Urinary bladder (tissue), 4 donors: ENCODE data around the gene UST. TPM values are rescaled to one million over a fixed set of nuclear protein-coding genes. Genes with fewer than 3 reads are reported as not detected.
"Not testable (repeated sequence)": the region's sequence is repeated elsewhere in the genome, so short reads cannot be mapped to it uniquely, and the experiment has no call there.

Source experiments
- DNase-seq: peaks from one replicate; pipeline ENCODE4 v3.0.0-alpha.2; 2015; ENCODE audit errors: extremely low spot score
- H3K27ac ChIP-seq: one replicate; pipeline ENCODE4 v1.5.1; 2013; ENCODE audit warnings: low read depth, mild to moderate bottlenecking, moderate library complexity
- H3K36me3 ChIP-seq: one replicate; pipeline ENCODE4 v1.6.1; 2013; ENCODE audit warnings: mild to moderate bottlenecking, moderate library complexity; ENCODE audit not compliant: insufficient read depth
- H3K4me1 ChIP-seq: one replicate; pipeline ENCODE4 v1.6.1; 2013; ENCODE audit warnings: mild to moderate bottlenecking, moderate library complexity; ENCODE audit not compliant: insufficient read depth
- H3K4me3 ChIP-seq: one replicate; pipeline ENCODE4 v1.5.1; 2013; ENCODE audit warnings: low read depth, low read length
- WGBS: extraction: QIAGEN DNeasy Blood & Tissue Kit; methylation state at CpG from one replicate; pipeline ENCODE4 v1.1.7; 2013; 5-methylcytosine and 5-hydroxymethylcytosine counted together
- polyA plus RNA-seq: library from polyadenylated mRNA; stranded (reverse); fragments of 200-250 nt; gene quantifications from one replicate; pipeline ENCODE4 v1.2.3, GENCODE V29; 2013
- total RNA-seq: library from RNA; depleted of rRNA; stranded (reverse); fragments of >200 nt; gene quantifications from one replicate; pipeline ENCODE4 v1.2.3, GENCODE V29; 2014
- donor health status: healthy with polysubstance abuse.
- donor health status: healthy.

Gene UST
- total and polyA plus RNA-seq, 2 donors = 12.4 to 27.8 TPM

GRCh38 chr6:149001422-149001821 lies 254.6 kb downstream of the UST start:
- Histone ChIP-seq H3K27ac (no peak overlapping the region), H3K36me3 (no peaks in the 10 kb centered on the region), H3K4me3 (no peak overlapping the region), H3K4me1 (no peaks in the 10 kb centered on the region)
- DNase-seq = no peak

GRCh38 chr6:149003560-149003959 lies 256.7 kb downstream of the UST start:
- DNase-seq = no peak
- Histone ChIP-seq H3K4me1 (no peaks in the 10 kb centered on the region), H3K36me3 (no peaks in the 10 kb centered on the region), H3K4me3 (no peak overlapping the region), H3K27ac (no peak overlapping the region)
- WGBS = 94% methylated on average over 7 of the region's 7 CpGs

- no peak for DNase-seq
- WGBS = 96% methylated on average over 4 of the region's 4 CpGs
- H3K36me3 ChIP-seq = no peaks in the 10 kb centered on the region
- no peak overlapping the region for H3K27ac ChIP-seq
- H3K4me1 ChIP-seq = no peaks in the 10 kb centered on the region
- H3K4me3 ChIP-seq = no peak overlapping the region
These were observed 257.8 kb downstream of the UST start for GRCh38 chr6:149004664-149005063.

- H3K4me3 ChIP-seq, H3K36me3 ChIP-seq, H3K27ac ChIP-seq, DNase-seq, H3K4me1 ChIP-seq: not testable (repeated sequence)
- WGBS = 96% methylated on average over 1 of the region's 1 CpG
These were observed 259.4 kb downstream of the UST start for GRCh38 chr6:149006236-149006635.

- Histone ChIP-seq H3K4me3 (no peak overlapping the region), H3K27ac (no peak overlapping the region), H3K36me3 (no peaks in the 10 kb centered on the region), H3K4me1 (no peaks in the 10 kb centered on the region)
- 96% methylated on average over 3 of the region's 3 CpGs for WGBS
- no peak for DNase-seq
These were observed 259.8 kb downstream of the UST start for GRCh38 chr6:149006671-149007070.

- no peak for DNase-seq
- Histone ChIP-seq H3K27ac (no peak overlapping the region), H3K4me3 (no peak overlapping the region), H3K4me1 (no peaks in the 10 kb centered on the region), H3K36me3 (no peaks in the 10 kb centered on the region)
- WGBS = 91% methylated on average over 2 of the region's 2 CpGs
These were observed 261.0 kb downstream of the UST start for GRCh38 chr6:149007846-149008245.

- H3K4me1 ChIP-seq = no peaks in the 10 kb centered on the region
- no peak overlapping the region for H3K4me3 ChIP-seq
- H3K36me3 ChIP-seq = no peaks in the 10 kb centered on the region
- no peak for DNase-seq
- H3K27ac ChIP-seq = no peak overlapping the region
- WGBS = 96% methylated on average over 2 of the region's 2 CpGs
These were observed 261.9 kb downstream of the UST start for GRCh38 chr6:149008741-149009140.

GRCh38 chr6:149012040-149012545 lies 265.3 kb downstream of the UST start:
- WGBS = 45% methylated on average over 6 of the region's 6 CpGs
- Histone ChIP-seq H3K27ac (no peak overlapping the region), H3K4me1 (no peaks in the 10 kb centered on the region), H3K4me3 (no peak overlapping the region), H3K36me3 (no peaks in the 10 kb centered on the region)
- DNase-seq = peak; percentile 64

GRCh38 chr6:149013586-149014344 lies 266.9 kb downstream of the UST start:
- H3K36me3 ChIP-seq = no peaks in the 10 kb centered on the region
- 76% methylated on average over 6 of the region's 6 CpGs for WGBS

GRCh38 chr6:149014631-149015534 lies 268.1 kb downstream of the UST start:
- H3K4me3 ChIP-seq = no peak overlapping the region
- no peak for DNase-seq
- no peaks in the 10 kb centered on the region for H3K36me3 ChIP-seq
- WGBS = 55% methylated on average over 7 of the region's 7 CpGs
- H3K4me1 ChIP-seq = no peaks in the 10 kb centered on the region
- H3K27ac ChIP-seq = no peak overlapping the region

More at GRCh38 chr6:149013586-149014344, 266.9 kb downstream of the UST start:
- no peak overlapping the region for H3K4me3 ChIP-seq
- H3K27ac ChIP-seq = no peak overlapping the region
- no peaks in the 10 kb centered on the region for H3K4me1 ChIP-seq
- DNase-seq = no peak

GRCh38 chr6:149015535-149016525 lies 269.0 kb downstream of the UST start:
- 85% methylated on average over 9 of the region's 9 CpGs for WGBS
- Histone ChIP-seq H3K4me3 (no peak overlapping the region), H3K27ac (no peak overlapping the region), H3K4me1 (no peaks in the 10 kb centered on the region), H3K36me3 (no peaks in the 10 kb centered on the region)
- no peak for DNase-seq

- WGBS = 94% methylated on average over 7 of the region's 7 CpGs
- DNase-seq = no peak
These were observed 269.9 kb downstream of the UST start for GRCh38 chr6:149016716-149017115.

GRCh38 chr6:149020319-149020718 lies 273.5 kb downstream of the UST start:
- WGBS = 90% methylated on average over 3 of the region's 3 CpGs
- Histone ChIP-seq H3K4me3 (no peak overlapping the region), H3K4me1 (no peaks in the 10 kb centered on the region), H3K27ac (no peak overlapping the region), H3K36me3 (peaks cover 1% of the 10 kb centered on the region)
- DNase-seq = no peak

More at GRCh38 chr6:149016716-149017115, 269.9 kb downstream of the UST start:
- no peaks in the 10 kb centered on the region for H3K36me3 ChIP-seq
- H3K27ac ChIP-seq = no peak overlapping the region
- H3K4me1 ChIP-seq = no peaks in the 10 kb centered on the region
- no peak overlapping the region for H3K4me3 ChIP-seq
